ENCODE data around the gene ZNF668. TPM values are rescaled to one million over a fixed set of nuclear protein-coding genes. Genes with fewer than 3 reads are reported as not detected.

The ZNF668 gene
- total RNA-seq, 1 donor from 2014 or later, result 5.4 TPM

DNA sequence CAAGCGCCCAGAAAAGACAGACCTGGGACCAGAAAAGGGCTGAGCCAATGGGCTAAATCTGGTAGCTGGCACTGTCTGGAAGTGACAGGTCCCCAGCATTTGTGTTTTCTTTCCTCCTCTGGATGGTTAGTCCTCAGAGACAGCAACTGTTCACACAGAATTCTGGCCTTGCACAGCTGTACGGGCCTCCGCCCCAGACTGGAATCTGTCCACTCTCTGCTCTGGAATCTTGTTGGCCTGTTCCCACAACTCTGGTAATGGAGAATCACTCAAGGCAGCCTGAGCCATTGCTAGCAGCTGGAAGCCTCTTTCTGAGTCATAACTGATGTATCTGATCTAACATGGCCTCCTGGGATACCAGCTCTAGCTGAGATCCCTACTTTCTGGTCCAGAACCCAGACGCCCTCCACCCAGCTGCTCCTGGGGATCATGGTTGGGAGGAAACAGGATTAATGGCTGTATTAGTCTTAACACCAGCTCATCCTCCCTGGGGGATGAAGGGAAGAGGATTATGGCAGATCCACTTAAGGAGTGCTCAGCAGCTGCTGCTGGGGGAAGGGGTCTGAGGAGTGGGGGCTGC is 9.1 kb downstream of the ZNF668 start:
- peak overlapping the region; percentile 42 for H3K27ac ChIP-seq
- peaks cover 14% of the 10 kb centered on the region for H3K4me1 ChIP-seq
- no peak overlapping the region for H3K4me3 ChIP-seq
- peaks cover 0 to 22% of the 10 kb centered on the region in 2 donors for H3K36me3 ChIP-seq
- peak in 1 of 2 donors; percentile 85 for DNase-seq (ENCODE audit: extremely low spot score in 2 of 2)
- intact Hi-C loops (cut with DNase I), result no loop called here
- no peaks in the 10 kb centered on the region for H3K27me3 ChIP-seq
- H3K9me3 ChIP-seq, result no peaks in the 10 kb centered on the region
- TF ChIP-seq, protein P1, sequence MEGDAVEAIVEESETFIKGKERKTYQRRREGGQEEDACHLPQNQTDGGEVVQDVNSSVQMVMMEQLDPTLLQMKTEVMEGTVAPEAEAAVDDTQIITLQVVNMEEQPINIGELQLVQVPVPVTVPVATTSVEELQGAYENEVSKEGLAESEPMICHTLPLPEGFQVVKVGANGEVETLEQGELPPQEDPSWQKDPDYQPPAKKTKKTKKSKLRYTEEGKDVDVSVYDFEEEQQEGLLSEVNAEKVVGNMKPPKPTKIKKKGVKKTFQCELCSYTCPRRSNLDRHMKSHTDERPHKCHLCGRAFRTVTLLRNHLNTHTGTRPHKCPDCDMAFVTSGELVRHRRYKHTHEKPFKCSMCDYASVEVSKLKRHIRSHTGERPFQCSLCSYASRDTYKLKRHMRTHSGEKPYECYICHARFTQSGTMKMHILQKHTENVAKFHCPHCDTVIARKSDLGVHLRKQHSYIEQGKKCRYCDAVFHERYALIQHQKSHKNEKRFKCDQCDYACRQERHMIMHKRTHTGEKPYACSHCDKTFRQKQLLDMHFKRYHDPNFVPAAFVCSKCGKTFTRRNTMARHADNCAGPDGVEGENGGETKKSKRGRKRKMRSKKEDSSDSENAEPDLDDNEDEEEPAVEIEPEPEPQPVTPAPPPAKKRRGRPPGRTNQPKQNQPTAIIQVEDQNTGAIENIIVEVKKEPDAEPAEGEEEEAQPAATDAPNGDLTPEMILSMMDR (IDR thresholded peaks at IDR 0.05), result no peak
- TF ChIP-seq POLR2A (IDR thresholded peaks at IDR 0.05), result no peak
- TF ChIP-seq POLR2AphosphoS5 (IDR thresholded peaks at IDR 0.05; ENCODE audit: insufficient read depth in 1 of 2, low read depth in 1 of 2), result no peak

DNA sequence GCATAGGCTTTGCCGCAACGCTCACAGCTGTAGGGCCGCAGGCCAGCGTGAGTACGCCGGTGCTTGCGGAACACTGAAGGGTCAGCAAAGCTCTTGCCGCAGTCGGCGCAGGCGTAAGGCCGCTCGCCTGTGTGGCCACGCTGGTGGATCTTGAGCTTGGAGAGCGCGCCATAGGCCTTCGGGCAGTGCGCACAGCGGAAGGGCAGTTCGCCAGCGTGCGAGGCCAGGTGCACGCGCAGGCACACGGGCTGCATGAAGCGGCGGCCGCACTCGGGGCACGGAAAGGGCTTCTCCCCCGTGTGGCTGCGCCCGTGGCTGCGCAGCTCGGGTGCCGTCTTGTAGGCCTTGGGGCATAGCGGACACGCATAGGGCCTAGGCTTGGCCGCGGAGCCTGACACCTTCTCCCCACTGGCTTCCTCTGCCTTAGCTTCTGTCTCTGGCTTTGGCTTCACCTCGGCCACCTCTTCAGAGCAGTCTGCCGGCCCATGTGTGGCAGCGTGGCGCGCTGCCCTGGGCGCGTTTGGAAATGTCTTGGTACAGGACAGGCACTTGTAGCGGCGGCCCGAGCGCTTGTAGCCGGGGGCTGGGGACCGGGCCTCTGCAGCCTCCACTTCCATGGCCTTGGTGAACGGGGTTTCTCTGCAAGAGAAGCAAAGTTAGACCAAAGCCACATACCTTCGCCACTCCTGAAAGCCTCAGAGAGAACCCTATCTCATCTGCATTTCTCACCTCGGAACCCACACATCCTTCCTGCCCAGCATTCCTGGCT is 10.0 kb downstream of the ZNF668 start:
- intact Hi-C loops (cut with DNase I), result no loop called here
- Histone ChIP-seq H3K4me3 (no peak overlapping the region), H3K9me3 (no peaks in the 10 kb centered on the region), H3K27ac (no peak overlapping the region), H3K27me3 (no peaks in the 10 kb centered on the region), H3K4me1 (peaks cover 14% of the 10 kb centered on the region), H3K36me3 (peaks cover 0 to 22% of the 10 kb centered on the region in 2 donors)
- no peak for TF ChIP-seq POLR2AphosphoS5 (IDR thresholded peaks at IDR 0.05; ENCODE audit: insufficient read depth in 1 of 2, low read depth in 1 of 2)
- no peak for TF ChIP-seq POLR2A (IDR thresholded peaks at IDR 0.05)
- TF ChIP-seq, protein P1 (IDR thresholded peaks at IDR 0.05), result no peak
- DNase-seq (ENCODE audit: extremely low spot score in 2 of 2), result no peak

DNA sequence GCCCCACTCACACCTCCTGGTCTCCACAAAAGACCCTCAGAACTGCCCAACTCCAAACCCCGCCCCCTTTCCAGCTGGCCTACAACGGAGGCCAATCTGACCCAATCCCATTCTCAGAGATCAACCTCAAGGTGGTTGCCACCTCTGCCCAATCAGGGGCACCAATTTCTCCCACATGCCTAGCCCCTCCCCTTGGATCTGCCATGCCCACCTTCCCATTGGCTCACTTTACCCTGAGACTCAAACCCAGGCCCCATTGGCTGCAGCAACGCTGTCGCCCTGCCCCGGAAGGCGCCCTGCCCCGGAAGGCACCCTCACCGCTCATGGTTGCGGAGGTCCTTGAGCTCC is 10.6 kb downstream of the ZNF668 start:
- no peaks in the 10 kb centered on the region for H3K27me3 ChIP-seq
- peaks cover 0 to 22% of the 10 kb centered on the region in 2 donors for H3K36me3 ChIP-seq
- no peaks in the 10 kb centered on the region for H3K9me3 ChIP-seq
- peaks cover 14% of the 10 kb centered on the region for H3K4me1 ChIP-seq
- intact Hi-C loops (cut with DNase I), result no loop called here
- TF ChIP-seq POLR2AphosphoS5 (IDR thresholded peaks at IDR 0.05; ENCODE audit: insufficient read depth in 1 of 2, low read depth in 1 of 2) (no peak), POLR2A (IDR thresholded peaks at IDR 0.05) (no peak)
- TF ChIP-seq, protein P1 (IDR thresholded peaks at IDR 0.05), result no peak
- H3K4me3 ChIP-seq, result no peak overlapping the region
- no peak for DNase-seq (ENCODE audit: extremely low spot score in 2 of 2)
- no peak overlapping the region for H3K27ac ChIP-seq

DNA sequence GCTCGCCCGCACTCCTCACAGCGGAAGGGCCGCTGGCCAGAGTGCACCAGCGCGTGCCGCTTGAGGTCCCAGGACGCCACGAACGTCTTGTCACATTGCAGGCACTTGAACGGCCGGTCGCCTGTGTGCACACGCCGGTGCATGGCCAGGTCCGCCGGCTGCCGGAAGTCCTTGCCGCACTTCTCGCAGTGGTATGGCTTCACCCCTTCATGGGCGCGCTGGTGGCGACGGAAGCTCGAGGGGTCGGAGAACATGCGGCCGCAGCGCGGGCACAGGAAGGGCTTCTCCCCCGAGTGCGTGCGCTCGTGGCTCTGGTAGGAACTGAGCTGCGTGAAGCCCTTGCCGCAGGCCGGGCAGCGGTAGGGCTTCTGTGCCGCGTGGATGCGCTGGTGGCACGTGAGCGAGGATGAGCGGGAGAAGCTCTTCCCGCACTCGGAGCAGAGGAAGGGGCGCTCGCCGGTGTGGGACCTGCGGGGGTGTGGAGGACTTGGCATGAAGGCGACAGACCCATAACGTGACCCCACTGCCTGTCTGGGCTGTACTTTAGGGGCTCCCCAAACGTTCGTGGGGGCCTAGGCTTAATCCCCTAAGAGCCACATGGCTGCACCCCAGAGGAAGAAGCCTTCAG is 12.1 kb downstream of the ZNF668 start:
- peaks cover 0 to 22% of the 10 kb centered on the region in 2 donors for H3K36me3 ChIP-seq
- H3K27me3 ChIP-seq, result no peaks in the 10 kb centered on the region
- H3K9me3 ChIP-seq, result no peaks in the 10 kb centered on the region
- no peak for TF ChIP-seq POLR2A (IDR thresholded peaks at IDR 0.05)
- TF ChIP-seq, protein P1 (IDR thresholded peaks at IDR 0.05), result no peak
- no peak for TF ChIP-seq POLR2AphosphoS5 (IDR thresholded peaks at IDR 0.05; ENCODE audit: insufficient read depth in 1 of 2, low read depth in 1 of 2)
- H3K4me1 ChIP-seq, result peaks cover 14% of the 10 kb centered on the region
- no peak overlapping the region for H3K4me3 ChIP-seq
- intact Hi-C loops (cut with DNase I), result no loop called here
- H3K27ac ChIP-seq, result no peak overlapping the region
- DNase-seq (ENCODE audit: extremely low spot score in 2 of 2), result no peak
